ENCODE measurements around the gene MRNIP.

The MRNIP gene

GRCh38 chr5:179880848-179881590, 22.4 kb upstream of the MRNIP start:
- DNase-seq (ENCODE audit: low read depth): no peak
- TF ChIP-seq CTCF (IDR thresholded peaks at IDR 0.05; ENCODE audit: low read length, missing control alignments): no peak
- H3K4me3 ChIP-seq (replicated peaks; ENCODE audit: low read depth, low read length): no peak overlapping the region

- DNase-seq (ENCODE audit: low read depth): no peak
- no peak overlapping the region for H3K4me3 ChIP-seq (replicated peaks; ENCODE audit: low read depth, low read length)
- TF ChIP-seq CTCF (IDR thresholded peaks at IDR 0.05; ENCODE audit: low read length, missing control alignments): no peak
These were observed 21.5 kb upstream of the MRNIP start for GRCh38 chr5:179880066-179880650.

- no peak for TF ChIP-seq CTCF (IDR thresholded peaks at IDR 0.05; ENCODE audit: low read length, missing control alignments)
- no peak for DNase-seq (ENCODE audit: low read depth)
- H3K4me3 ChIP-seq (replicated peaks; ENCODE audit: low read depth, low read length): no peak overlapping the region
These were observed 21.0 kb upstream of the MRNIP start for GRCh38 chr5:179879690-179880010.

GRCh38 chr5:179879003-179879689, 20.5 kb upstream of the MRNIP start:
- TF ChIP-seq CTCF (IDR thresholded peaks at IDR 0.05; ENCODE audit: low read length, missing control alignments): no peak
- no peak for DNase-seq (ENCODE audit: low read depth)
- H3K4me3 ChIP-seq (replicated peaks; ENCODE audit: low read depth, low read length): no peak overlapping the region

- DNase-seq (ENCODE audit: low read depth): no peak
- no peak overlapping the region for H3K4me3 ChIP-seq (replicated peaks; ENCODE audit: low read depth, low read length)
- TF ChIP-seq CTCF (IDR thresholded peaks at IDR 0.05; ENCODE audit: low read length, missing control alignments): no peak
These were observed 19.8 kb upstream of the MRNIP start for GRCh38 chr5:179878222-179879002.

- no peak overlapping the region for H3K4me3 ChIP-seq (replicated peaks; ENCODE audit: low read depth, low read length)
- no peak for DNase-seq (ENCODE audit: low read depth)
- no peak for TF ChIP-seq CTCF (IDR thresholded peaks at IDR 0.05; ENCODE audit: low read length, missing control alignments)
These were observed 18.0 kb upstream of the MRNIP start for GRCh38 chr5:179876610-179876952.
